ENCODE data around the gene PLAAT4. TPM values are rescaled to one million over a fixed set of nuclear protein-coding genes. Genes with fewer than 3 reads are reported as not detected.

Gene PLAAT4
- total RNA-seq, 1 experiment from 2014 or later: 3.5 TPM

- Histone ChIP-seq H2BK12ac (ENCODE audit: insufficient read length, low read depth, low read length) (no peak overlapping the region), H3K79me2 (ENCODE audit: insufficient read depth, low read length) (no peaks in the 10 kb centered on the region), H3K23me2 (ENCODE audit: insufficient read length, low read depth, low read length, poor library complexity, severe bottlenecking) (peaks cover 18% of the 10 kb centered on the region), H3T11ph (ENCODE audit: low read length) (no peak overlapping the region), H2AK5ac (ENCODE audit: insufficient read length, low read length) (no peak overlapping the region), H3K4me1 (ENCODE audit: insufficient read depth, low read length) (0 out of 2 replicates have a peak, but pooled peaks cover 2% of the 10 kb centered on the region), H3K18ac (ENCODE audit: insufficient read length, low read depth, low read length) (no peak overlapping the region), H4K20me1 (ENCODE audit: control insufficient read depth, insufficient read depth, insufficient read length) (no peaks in the 10 kb centered on the region), H3K9me3 (ENCODE audit: control insufficient read depth, low read depth, low read length) (peaks cover 5% of the 10 kb centered on the region), H2BK20ac (ENCODE audit: low read depth, low read length, poor library complexity, severe bottlenecking) (no peak overlapping the region), H2AFZ (ENCODE audit: low read length) (no peak overlapping the region), H4K91ac (ENCODE audit: insufficient read length, low read depth, low read length) (no peak overlapping the region), H3K4ac (ENCODE audit: low read depth, low read length) (no peak overlapping the region), H3K9ac (ENCODE audit: extremely low read depth, insufficient read length, low read length) (no peak overlapping the region), H4K8ac (replicated peaks; ENCODE audit: insufficient read length, low read depth, low read length) (no peak overlapping the region), H3K14ac (ENCODE audit: insufficient read depth, low read length) (no peak overlapping the region), H2BK120ac (ENCODE audit: low read depth, low read length, poor library complexity, severe bottlenecking) (no peak overlapping the region), H2BK5ac (ENCODE audit: insufficient read length, low read length) (no peak overlapping the region), H4K5ac (ENCODE audit: insufficient read length, low read depth, low read length) (no peak overlapping the region), H3K27ac (ENCODE audit: insufficient read length, low read depth, low read length) (no peak overlapping the region), H3K56ac (ENCODE audit: insufficient read length, low read depth, low read length) (no peak overlapping the region), H3K79me1 (ENCODE audit: insufficient read depth, low read depth, low read length, poor library complexity, severe bottlenecking) (no peaks in the 10 kb centered on the region), H3K27me3 (ENCODE audit: insufficient read depth, low read length) (0 out of 2 replicates have a peak, but pooled peaks cover 2% of the 10 kb centered on the region), H3K4me2 (ENCODE audit: insufficient read depth, insufficient read length, low read length) (no peak overlapping the region), H2BK15ac (ENCODE audit: low read depth, low read length) (no peak overlapping the region), H3K23ac (ENCODE audit: insufficient read length, low read depth, low read length) (no peak overlapping the region)
- Mint-ChIP-seq H3K27ac (no peak overlapping the region), H3K9me3 (peaks cover 28 to 42% of the 10 kb centered on the region in 2 experiments), H3K4me1 (peaks cover 33 to 41% of the 10 kb centered on the region in 2 experiments), H3K27me3 (ENCODE audit: low read depth) (peaks cover 2% of the 10 kb centered on the region), H3K36me3 (ENCODE audit: insufficient read depth in 1 of 3, low read depth in 3 of 3) (peaks cover 3 to 43% (median 32%) of the 10 kb centered on the region in 3 experiments; a peak in 6 of 7 replicates), H3K4me3 (no peak overlapping the region)
- no peak for TF ChIP-seq CTCF (conservative IDR thresholded peaks at IDR 0.05)
- no peak for DNase-seq
- no CpG with 5 or more reads among the region's 1 CpG for WGBS (ENCODE audit: extremely low coverage, insufficient read length, low lambda C conversion rate)
Measured at GRCh38 chr11:63488789-63489188, 47.8 kb upstream of the PLAAT4 start.

All from H9 (cell line).